IPS-20b (cell line): ENCODE data around the gene AARS2.
A peak's percentile ranks its signal among the peaks of the same experiment; 100 is the strongest.
"Not testable (repeated sequence)": the region's sequence is repeated elsewhere in the genome, so short reads cannot be mapped to it uniquely, and the experiment has no call there.

Experiments used
- H3K27ac ChIP-seq: one replicate; pipeline ENCODE4 v1.5.1; 2013; ENCODE audit warnings: low read length
- H3K27me3 ChIP-seq: 2 replicates; pipeline ENCODE4 v1.6.1; 2013; ENCODE audit warnings: mild to moderate bottlenecking, low read length, inconsistent platforms; ENCODE audit not compliant: insufficient read depth
- H3K36me3 ChIP-seq: 2 replicates; pipeline ENCODE4 v1.6.1; 2013; ENCODE audit warnings: low read depth, mild to moderate bottlenecking, inconsistent platforms, low read length, moderate library complexity; ENCODE audit not compliant: insufficient read depth
- H3K4me1 ChIP-seq: 2 replicates; pipeline ENCODE4 v1.6.1; 2013; ENCODE audit warnings: mild to moderate bottlenecking, control low read depth, inconsistent platforms, low read length, moderate library complexity; ENCODE audit not compliant: insufficient read depth
- H3K4me3 ChIP-seq: 2 replicates; pipeline ENCODE4 v1.5.1; 2013; ENCODE audit warnings: mild to moderate bottlenecking, low read length, inconsistent platforms
- H3K9ac ChIP-seq: 2 replicates; pipeline ENCODE4 v1.6.1; 2013; ENCODE audit warnings: low read depth, mild to moderate bottlenecking, inconsistent platforms, low read length, moderate library complexity
- H3K9me3 ChIP-seq: 2 replicates; pipeline ENCODE4 v1.6.1; 2013; ENCODE audit warnings: mild to moderate bottlenecking, low read depth, low read length, inconsistent platforms; ENCODE audit not compliant: insufficient read depth

The AARS2 gene

DNA sequence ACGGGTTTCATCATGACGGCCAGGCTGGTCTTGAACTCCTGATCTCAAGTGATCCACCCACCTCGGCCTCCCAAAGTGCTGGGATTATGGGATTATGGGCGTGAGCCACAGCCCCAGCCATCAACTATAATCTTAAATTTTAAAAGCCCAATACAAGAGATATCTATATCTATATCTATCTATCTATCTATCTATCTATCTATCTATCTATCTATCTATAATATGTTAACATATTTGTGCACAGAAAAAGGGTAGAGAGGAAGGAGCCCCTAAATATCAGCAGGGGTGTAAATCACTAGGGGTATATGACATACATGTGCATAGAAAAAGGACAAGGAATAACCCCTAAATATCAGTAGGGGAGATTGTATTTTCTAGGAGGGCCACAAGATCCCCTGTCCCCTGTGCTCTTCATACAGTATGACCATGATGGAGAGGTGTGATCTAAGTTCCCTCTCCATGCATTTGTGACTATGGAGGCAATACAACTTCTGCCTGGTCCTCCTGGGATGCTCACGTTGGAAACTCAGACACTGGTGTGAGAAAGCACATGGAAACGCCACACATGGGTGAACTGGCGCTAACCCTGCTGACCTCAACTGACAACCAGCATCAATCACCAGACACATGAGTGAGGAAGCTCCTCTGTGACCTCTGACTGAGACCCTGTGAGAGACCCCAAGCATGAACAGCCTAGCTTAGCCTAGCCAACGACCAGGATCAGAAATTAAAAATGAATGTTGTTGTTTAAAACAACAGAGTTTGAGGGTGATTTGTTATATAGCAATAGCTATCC is 28.1 kb upstream of the AARS2 start:
- Histone ChIP-seq H3K27me3 (peaks cover 21% of the 10 kb centered on the region), H3K4me3 (no peak overlapping the region), H3K4me1 (0 out of 2 replicates have a peak, but pooled peaks cover 2% of the 10 kb centered on the region), H3K36me3 (no peaks in the 10 kb centered on the region), H3K9ac (no peak overlapping the region), H3K9me3 (no peaks in the 10 kb centered on the region), H3K27ac (no peak overlapping the region)

DNA sequence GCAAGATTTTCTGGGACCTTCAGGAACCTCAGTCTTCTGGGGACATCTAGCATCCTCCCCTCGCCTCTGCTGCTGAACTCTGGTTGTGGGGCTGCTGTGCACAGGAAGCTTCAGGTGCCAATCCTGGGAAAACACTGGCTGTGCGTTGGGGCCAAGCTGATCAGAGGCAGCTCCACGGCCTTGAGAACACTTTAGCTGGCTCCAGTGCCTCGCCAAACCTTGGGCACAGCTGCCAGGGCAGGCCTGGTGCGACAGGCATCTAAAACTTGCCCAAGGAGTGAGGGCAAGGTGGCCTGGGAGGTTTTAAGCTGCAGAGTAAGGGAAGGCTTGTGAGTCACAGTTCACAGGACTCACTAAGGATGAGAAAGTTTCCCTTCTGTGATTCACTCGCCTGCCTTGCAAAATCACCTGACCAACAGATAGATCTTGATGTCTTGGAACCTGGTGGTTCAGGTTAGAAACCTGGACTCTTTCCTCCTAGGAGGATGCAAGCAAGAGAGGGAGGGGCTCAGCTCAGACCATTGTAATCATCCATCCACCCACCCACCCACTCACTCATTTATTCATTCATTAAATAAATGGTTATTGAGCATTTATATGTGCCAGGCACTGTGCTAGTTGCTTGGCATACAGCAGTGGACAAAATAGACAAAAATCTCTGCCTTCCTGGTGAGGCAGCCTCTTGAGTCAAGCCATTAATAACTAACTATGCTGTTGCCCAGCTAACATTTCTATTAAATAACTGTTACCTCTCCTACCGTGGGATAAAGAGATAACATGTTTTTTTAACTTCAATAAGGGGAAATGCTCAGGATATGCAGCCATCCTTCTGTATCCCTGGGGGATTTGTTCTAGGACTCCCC is 26.8 kb upstream of the AARS2 start:
- Histone ChIP-seq H3K4me3 (no peak overlapping the region), H3K27ac (no peak overlapping the region), H3K4me1 (0 out of 2 replicates have a peak, but pooled peaks cover 5% of the 10 kb centered on the region), H3K27me3 (peaks cover 21% of the 10 kb centered on the region), H3K9me3 (no peaks in the 10 kb centered on the region), H3K36me3 (no peaks in the 10 kb centered on the region), H3K9ac (no peak overlapping the region)

DNA sequence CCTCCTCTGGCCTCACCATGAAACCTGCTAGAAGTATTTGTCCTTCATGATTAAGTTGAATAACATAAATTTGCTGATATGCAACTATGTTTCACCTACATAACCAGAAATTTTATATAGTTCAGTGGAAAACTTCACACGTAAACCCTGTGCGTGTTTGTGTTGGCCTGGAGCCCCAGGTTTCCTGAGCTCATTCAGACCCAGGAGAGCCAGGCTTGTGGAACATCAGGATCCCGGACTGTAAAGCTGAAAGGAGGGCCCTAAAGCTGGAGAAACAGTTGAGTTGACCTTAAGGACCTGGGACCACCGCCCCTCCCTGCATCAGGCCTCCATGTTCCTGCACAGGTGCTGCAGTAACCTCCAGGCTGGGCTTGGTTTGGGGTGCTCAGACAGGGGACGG is 26.2 kb upstream of the AARS2 start:
- Histone ChIP-seq H3K9ac (no peak overlapping the region), H3K4me3 (no peak overlapping the region), H3K27ac (no peak overlapping the region), H3K9me3 (no peaks in the 10 kb centered on the region), H3K36me3 (no peaks in the 10 kb centered on the region), H3K27me3 (peaks cover 21% of the 10 kb centered on the region), H3K4me1 (0 out of 2 replicates have a peak, but pooled peaks cover 5% of the 10 kb centered on the region)

DNA sequence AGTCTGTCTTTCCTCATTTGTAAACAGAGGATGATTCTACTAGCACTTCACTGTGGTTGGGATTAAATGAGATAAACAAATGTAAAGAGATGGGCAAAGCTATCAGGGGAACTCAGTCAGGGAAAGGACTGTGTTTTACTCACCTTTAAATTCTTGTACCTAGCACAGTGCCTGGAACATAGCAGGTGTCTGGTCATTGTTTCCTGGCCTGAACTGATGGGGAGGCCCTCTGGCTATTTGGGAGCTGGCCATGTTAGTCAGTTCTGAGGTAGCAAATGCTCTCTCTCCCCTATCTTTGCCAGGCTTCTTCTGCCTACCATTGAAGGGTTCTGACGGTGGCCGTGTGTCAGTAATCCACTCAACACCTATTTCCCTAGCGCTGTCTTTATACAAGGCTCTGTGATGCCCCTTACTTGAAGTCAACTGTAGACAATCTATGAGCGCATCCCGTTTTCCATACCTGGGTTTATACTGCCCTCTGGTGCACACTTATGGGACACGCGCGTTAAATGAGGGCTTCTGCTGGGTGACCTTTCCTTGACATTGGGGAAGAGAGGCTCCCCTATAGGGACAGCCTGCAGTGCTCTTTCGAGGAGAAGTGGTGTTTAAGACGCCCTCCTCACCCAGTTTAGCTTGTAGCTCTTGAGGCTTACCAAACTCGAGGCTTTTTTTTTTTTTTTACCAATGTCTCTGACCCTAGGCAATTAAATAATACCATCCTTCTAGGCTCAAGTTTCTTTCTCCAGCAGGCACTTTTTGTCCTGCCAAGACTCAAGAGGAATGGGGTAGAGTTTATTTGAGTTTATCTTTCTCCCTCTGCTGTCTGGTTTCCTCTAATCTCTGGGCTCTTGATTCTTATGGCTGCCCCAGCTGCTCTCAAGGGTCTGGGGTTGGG is 25.3 kb upstream of the AARS2 start:
- H3K27ac ChIP-seq, result no peak overlapping the region
- peaks cover 15% of the 10 kb centered on the region; the same call in 1 of the 2 replicates for H3K27me3 ChIP-seq

DNA sequence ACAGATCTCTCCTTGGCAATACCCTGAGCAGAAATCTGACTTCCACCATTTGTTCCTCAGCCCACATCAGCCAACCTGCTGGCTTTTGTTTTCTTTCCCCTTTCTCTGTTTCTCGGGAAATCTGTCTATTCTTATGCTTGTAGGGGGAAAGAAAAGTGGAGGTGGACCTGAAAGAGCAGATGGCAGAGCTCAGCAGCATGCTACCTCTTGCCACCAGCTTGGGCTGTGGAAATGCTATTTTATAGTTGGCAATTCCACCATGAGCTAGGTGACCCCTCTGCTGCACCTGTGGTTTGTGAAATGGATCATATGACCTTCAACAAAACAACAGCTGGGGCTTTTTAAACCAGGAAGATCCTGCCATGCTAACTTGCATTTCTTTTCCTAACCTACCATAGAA is 22.5 kb upstream of the AARS2 start:
- 0 out of 2 replicates have a peak, but pooled peaks cover 5% of the 10 kb centered on the region for H3K4me1 ChIP-seq
- H3K36me3 ChIP-seq, result no peaks in the 10 kb centered on the region
- H3K4me3 ChIP-seq, result no peak overlapping the region
- no peaks in the 10 kb centered on the region for H3K27me3 ChIP-seq
- H3K9me3 ChIP-seq, result no peaks in the 10 kb centered on the region
- H3K27ac ChIP-seq, result no peak overlapping the region
- H3K9ac ChIP-seq, result no peak overlapping the region

More for the DNA sequence above, 25.3 kb upstream of the AARS2 start:
- Histone ChIP-seq H3K4me3 (no peak overlapping the region), H3K4me1 (0 out of 2 replicates have a peak, but pooled peaks cover 5% of the 10 kb centered on the region), H3K9ac (no peak overlapping the region), H3K36me3 (no peaks in the 10 kb centered on the region), H3K9me3 (no peaks in the 10 kb centered on the region)

DNA sequence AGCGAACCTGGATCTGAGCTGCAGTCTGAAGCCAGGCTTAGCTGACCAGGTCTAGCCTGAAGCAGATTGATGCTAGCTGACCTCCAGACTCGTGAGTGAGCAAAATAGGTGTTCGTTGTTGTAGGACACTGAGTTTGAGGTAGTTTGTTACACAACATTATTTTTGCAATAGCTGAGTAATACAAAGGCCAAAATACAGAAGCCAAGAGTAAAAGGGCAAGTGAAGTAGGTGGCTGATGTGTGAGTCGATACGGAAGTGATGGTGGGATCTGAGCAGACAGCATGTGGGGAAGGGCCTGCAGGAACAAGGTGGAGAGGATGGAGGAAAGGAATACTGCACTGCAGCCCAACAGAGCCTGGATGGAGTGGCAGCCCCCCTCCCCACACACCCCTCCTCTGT is 20.8 kb upstream of the AARS2 start:
- Histone ChIP-seq H3K9me3 (no peaks in the 10 kb centered on the region), H3K4me3 (no peak overlapping the region), H3K4me1 (0 out of 2 replicates have a peak, but pooled peaks cover 5% of the 10 kb centered on the region), H3K9ac (no peak overlapping the region), H3K27ac (no peak overlapping the region), H3K27me3 (peaks cover 6% of the 10 kb centered on the region; the same call in 1 of the 2 replicates), H3K36me3 (no peaks in the 10 kb centered on the region)

DNA sequence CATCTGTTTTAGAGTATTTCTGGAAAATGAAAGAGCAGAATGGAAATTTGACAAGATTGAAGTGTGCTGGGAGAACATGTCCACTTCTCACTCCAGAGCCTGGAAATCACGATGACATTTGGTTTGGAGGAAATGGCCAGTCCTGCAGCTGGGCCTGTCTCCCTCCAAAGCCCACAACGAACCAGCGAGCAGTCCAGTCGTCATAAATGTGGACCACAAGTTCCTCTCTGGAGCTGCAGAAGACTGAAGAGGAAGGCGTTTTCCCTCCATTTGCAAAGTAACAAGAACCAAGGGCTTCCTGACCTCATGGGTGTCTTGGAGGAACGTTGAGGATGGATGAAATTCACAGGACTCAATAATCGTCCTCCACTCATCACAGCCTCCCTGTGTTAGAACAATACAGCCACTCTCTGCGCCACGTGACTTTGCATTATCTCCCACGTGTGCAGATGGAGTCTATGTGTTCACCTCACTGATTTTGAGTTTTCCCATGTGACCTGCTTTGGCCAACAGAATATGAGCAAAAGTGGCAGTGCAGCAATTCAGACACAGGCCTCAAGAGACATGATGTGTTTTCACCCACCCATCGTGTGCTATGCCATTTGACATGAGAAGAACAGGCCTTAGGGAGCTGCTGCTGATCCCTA is 20.2 kb upstream of the AARS2 start:
- H3K9ac ChIP-seq, result no peak overlapping the region
- no peaks in the 10 kb centered on the region for H3K36me3 ChIP-seq
- peaks cover 6% of the 10 kb centered on the region; the same call in 1 of the 2 replicates for H3K27me3 ChIP-seq
- no peak overlapping the region for H3K27ac ChIP-seq
- H3K9me3 ChIP-seq, result no peaks in the 10 kb centered on the region
- 0 out of 2 replicates have a peak, but pooled peaks cover 5% of the 10 kb centered on the region for H3K4me1 ChIP-seq
- H3K4me3 ChIP-seq, result no peak overlapping the region

DNA sequence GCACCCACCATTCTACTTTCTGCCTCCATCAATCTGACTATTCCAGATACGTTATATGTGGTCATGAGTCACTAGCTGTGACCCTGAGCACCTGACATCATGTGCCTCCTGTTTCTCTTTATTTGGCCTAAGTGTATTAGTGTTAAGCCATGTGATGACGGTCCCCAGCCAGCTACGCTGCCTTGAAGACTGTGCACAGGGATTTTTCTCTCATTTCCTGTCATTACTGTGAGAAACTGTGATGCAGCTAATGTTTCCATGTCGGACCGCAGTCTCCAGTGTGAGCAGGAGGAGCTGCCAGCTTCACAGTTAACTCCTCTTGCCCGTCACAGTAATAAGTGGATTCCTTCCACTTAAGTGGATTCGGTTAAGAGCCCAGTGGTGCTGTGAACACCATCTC is 19.4 kb upstream of the AARS2 start:
- H3K27ac ChIP-seq, result no peak overlapping the region
- H3K4me3 ChIP-seq, result no peak overlapping the region
- no peaks in the 10 kb centered on the region for H3K9me3 ChIP-seq
- H3K9ac ChIP-seq, result no peak overlapping the region
- H3K4me1 ChIP-seq, result peaks cover 12% of the 10 kb centered on the region; the same call in 1 of the 2 replicates
- no peaks in the 10 kb centered on the region for H3K36me3 ChIP-seq
- peaks cover 6% of the 10 kb centered on the region; the same call in 1 of the 2 replicates for H3K27me3 ChIP-seq

DNA sequence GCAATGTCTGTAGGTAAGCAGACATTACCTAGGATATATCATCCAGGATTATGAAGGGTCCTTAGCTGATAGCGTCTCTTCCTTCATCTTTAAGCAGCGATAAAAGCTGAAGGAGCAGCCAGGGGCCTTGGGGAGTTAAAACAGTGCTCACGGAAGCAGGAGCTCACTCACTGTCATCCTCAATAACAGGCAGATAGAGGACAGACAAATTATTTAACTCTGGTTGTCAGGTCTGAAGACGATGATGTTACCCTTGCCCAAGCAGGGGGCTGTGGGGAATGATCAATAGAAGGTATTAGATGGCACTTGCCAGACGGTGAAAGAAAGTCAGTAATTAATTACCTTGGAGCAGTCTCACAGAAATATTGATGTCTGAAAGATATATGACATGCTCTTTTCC is 16.7 kb upstream of the AARS2 start:
- H3K27me3 ChIP-seq, result peaks cover 6% of the 10 kb centered on the region; the same call in 1 of the 2 replicates
- no peaks in the 10 kb centered on the region for H3K36me3 ChIP-seq

DNA sequence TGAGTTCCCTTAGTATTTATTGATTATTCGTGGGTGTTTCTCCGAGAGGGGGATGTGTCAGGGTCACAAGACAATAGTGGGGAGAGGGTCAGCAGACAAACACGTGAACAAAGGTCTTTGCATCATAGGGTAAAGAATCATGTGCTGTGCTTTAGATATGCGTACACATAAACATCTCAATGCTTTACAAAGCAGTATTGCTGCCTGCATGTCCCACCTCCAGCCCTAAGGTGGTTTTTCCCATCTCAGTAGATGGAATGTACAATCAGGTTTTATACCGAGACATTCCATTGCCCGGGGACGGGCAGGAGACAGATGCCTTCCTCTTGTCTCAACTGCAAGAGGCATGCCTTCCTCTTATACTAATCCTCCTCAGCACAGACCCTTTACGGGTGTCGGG is 15.1 kb upstream of the AARS2 start:
- not testable (repeated sequence) for H3K9me3 ChIP-seq, H3K27me3 ChIP-seq, H3K27ac ChIP-seq, H3K36me3 ChIP-seq
- Histone ChIP-seq H3K9ac (peak overlapping the region; percentile 37; the same call in 1 of the 2 replicates), H3K4me3 (peak overlapping the region; percentile 48; the same call in 1 of the 2 replicates), H3K4me1 (peaks cover 14% of the 10 kb centered on the region; the same call in 1 of the 2 replicates)

More for the DNA sequence above, 16.7 kb upstream of the AARS2 start:
- Histone ChIP-seq H3K4me3 (no peak overlapping the region), H3K27ac (no peak overlapping the region), H3K9ac (no peak overlapping the region), H3K4me1 (peaks cover 14% of the 10 kb centered on the region; the same call in 1 of the 2 replicates), H3K9me3 (no peaks in the 10 kb centered on the region)
